H9 (cell line): ENCODE results near the gene EFCAB5. TPM values are rescaled to one million over a fixed set of nuclear protein-coding genes. Genes with fewer than 3 reads are reported as not detected.
A peak's percentile ranks its signal among the peaks of the same experiment; 100 is the strongest.

Experiments
- DNase-seq: peaks from one replicate; pipeline ENCODE4 v3.0.0-alpha.2; 2017
- H2AFZ ChIP-seq: one replicate; pipeline ENCODE4 v1.6.1; 2013; ENCODE audit warnings: mild to moderate bottlenecking, low read length, control low read depth, moderate library complexity
- H2AK5ac ChIP-seq: 2 replicates; pipeline ENCODE4 v1.6.1; 2013; ENCODE audit warnings: low read length, control low read depth, mixed read lengths; ENCODE audit not compliant: insufficient read length
- H2BK120ac ChIP-seq: one replicate; pipeline ENCODE4 v1.6.1; 2013; ENCODE audit warnings: low read depth, mild to moderate bottlenecking, low read length, control low read depth, inconsistent platforms; ENCODE audit not compliant: poor library complexity, severe bottlenecking
- H2BK12ac ChIP-seq: 2 replicates; pipeline ENCODE4 v1.6.1; 2013; ENCODE audit warnings: low read length, control low read depth, mixed read lengths, low read depth; ENCODE audit not compliant: insufficient read length
- H2BK15ac ChIP-seq: 2 replicates; pipeline ENCODE4 v1.6.1; 2013; ENCODE audit warnings: low read depth, low read length, control low read depth
- H2BK20ac ChIP-seq: one replicate; pipeline ENCODE4 v1.6.1; 2013; ENCODE audit warnings: low read depth, mild to moderate bottlenecking, low read length, control low read depth, inconsistent platforms; ENCODE audit not compliant: poor library complexity, severe bottlenecking
- H2BK5ac ChIP-seq: 2 replicates; pipeline ENCODE4 v1.6.1; 2013; ENCODE audit warnings: low read length, control low read depth, mixed read lengths; ENCODE audit not compliant: insufficient read length
- H3K14ac ChIP-seq: 2 replicates; pipeline ENCODE4 v1.6.1; 2013; ENCODE audit warnings: low read length, control low read depth; ENCODE audit not compliant: insufficient read depth
- H3K18ac ChIP-seq: 2 replicates; pipeline ENCODE4 v1.6.1; 2013; ENCODE audit warnings: low read depth, mild to moderate bottlenecking, mixed read lengths, low read length, control low read depth; ENCODE audit not compliant: insufficient read length
- H3K23ac ChIP-seq: 2 replicates; pipeline ENCODE4 v1.6.1; 2013; ENCODE audit warnings: low read length, control low read depth, mixed read lengths, low read depth; ENCODE audit not compliant: insufficient read length
- H3K23me2 ChIP-seq: 2 replicates; pipeline ENCODE4 v1.6.1; 2013; ENCODE audit warnings: low read depth, mild to moderate bottlenecking, mixed read lengths, low read length, control low read depth; ENCODE audit not compliant: insufficient read length, poor library complexity, severe bottlenecking
- H3K27ac ChIP-seq: 2 replicates; pipeline ENCODE4 v1.5.1; 2013; ENCODE audit warnings: low read length, control low read depth, mixed read lengths, low read depth; ENCODE audit not compliant: insufficient read length
- H3K27me3 ChIP-seq: 2 replicates; pipeline ENCODE4 v1.6.1; 2013; ENCODE audit warnings: low read length, control low read depth, inconsistent platforms; ENCODE audit not compliant: insufficient read depth
- H3K4ac ChIP-seq: 2 replicates; pipeline ENCODE4 v1.6.1; 2013; ENCODE audit warnings: low read depth, mild to moderate bottlenecking, control low read depth, inconsistent platforms, low read length, moderate library complexity
- H3K4me1 ChIP-seq: 2 replicates; pipeline ENCODE4 v1.6.1; 2013; ENCODE audit warnings: low read length, control low read depth, inconsistent platforms; ENCODE audit not compliant: insufficient read depth
- H3K4me2 ChIP-seq: 2 replicates; pipeline ENCODE4 v1.6.1; 2013; ENCODE audit warnings: low read length, control low read depth, mixed read lengths; ENCODE audit not compliant: insufficient read length, insufficient read depth
- H3K56ac ChIP-seq: 2 replicates; pipeline ENCODE4 v1.6.1; 2013; ENCODE audit warnings: low read depth, mild to moderate bottlenecking, mixed read lengths, low read length, control low read depth; ENCODE audit not compliant: insufficient read length
- H3K79me1 ChIP-seq: 2 replicates; pipeline ENCODE4 v1.6.1; 2013; ENCODE audit warnings: low read depth, mild to moderate bottlenecking, moderate library complexity, low read length, control low read depth, inconsistent platforms; ENCODE audit not compliant: insufficient read depth, poor library complexity, severe bottlenecking
- H3K79me2 ChIP-seq: 2 replicates; pipeline ENCODE4 v1.6.1; 2013; ENCODE audit warnings: low read length, control low read depth, inconsistent platforms; ENCODE audit not compliant: insufficient read depth
- H3K9ac ChIP-seq: 2 replicates; pipeline ENCODE4 v1.6.1; 2013; ENCODE audit warnings: low read length, control low read depth, mixed read lengths; ENCODE audit not compliant: insufficient read length; ENCODE audit errors: extremely low read depth
- H3K9me3 ChIP-seq: one replicate; pipeline ENCODE4 v1.6.1; 2013; ENCODE audit warnings: low read depth, low read length, inconsistent platforms; ENCODE audit not compliant: control insufficient read depth
- H3T11ph ChIP-seq: one replicate; pipeline ENCODE4 v1.6.1; 2013; ENCODE audit warnings: mild to moderate bottlenecking, low read length, control low read depth, inconsistent platforms
- H4K20me1 ChIP-seq: one replicate; pipeline ENCODE4 v1.6.1; 2013; ENCODE audit not compliant: control insufficient read depth, insufficient read length, insufficient read depth
- H4K5ac ChIP-seq: 2 replicates; pipeline ENCODE4 v1.6.1; 2013; ENCODE audit warnings: low read depth, mild to moderate bottlenecking, mixed read lengths, low read length, control low read depth; ENCODE audit not compliant: insufficient read length
- H4K8ac ChIP-seq: replicated peaks from 2 replicates; pipeline ENCODE4 v1.6.1; 2013; ENCODE audit warnings: low read length, control low read depth, mixed read lengths, low read depth; ENCODE audit not compliant: insufficient read length
- H4K91ac ChIP-seq: 2 replicates; pipeline ENCODE4 v1.6.1; 2013; ENCODE audit warnings: low read depth, mild to moderate bottlenecking, moderate library complexity, mixed read lengths, low read length, control low read depth; ENCODE audit not compliant: insufficient read length
- H3K27ac Mint-ChIP-seq, 3 experiments: 2 replicates in 2 of 3; 3 replicates in 1 of 3; pipeline ENCODE4 v1.8.0; 2020 to 2021; ENCODE audit warnings: mixed read lengths in 3 of 3, mild to moderate bottlenecking in 1 of 3, moderate library complexity in 1 of 3
- H3K27me3 Mint-ChIP-seq: 2 replicates; pipeline ENCODE4 v1.8.0; 2021; ENCODE audit warnings: low read depth, mild to moderate bottlenecking, moderate library complexity, mixed read lengths
- H3K36me3 Mint-ChIP-seq, 3 experiments: 2 replicates in 2 of 3; 3 replicates in 1 of 3; pipeline ENCODE4 v1.8.0; 2020 to 2021; ENCODE audit warnings: low read depth in 3 of 3, mixed read lengths in 3 of 3; ENCODE audit not compliant: insufficient read depth in 1 of 3
- H3K4me1 Mint-ChIP-seq, 2 experiments: 2 replicates each; pipeline ENCODE4 v1.8.0; 2020; ENCODE audit warnings: mixed read lengths in 2 of 2
- H3K4me3 Mint-ChIP-seq, 2 experiments: 2 replicates in 1 of 2; 3 replicates in 1 of 2; pipeline ENCODE4 v1.8.0; 2020 to 2021; ENCODE audit warnings: mild to moderate bottlenecking in 2 of 2, mixed read lengths in 2 of 2, moderate library complexity in 1 of 2
- H3K9me3 Mint-ChIP-seq, 2 experiments: 2 replicates in 1 of 2; 3 replicates in 1 of 2; pipeline ENCODE4 v1.8.0; 2020; ENCODE audit warnings: mild to moderate bottlenecking in 2 of 2, mixed read lengths in 2 of 2, moderate library complexity in 1 of 2
- WGBS: extraction: QIAGEN DNeasy Blood & Tissue Kit; methylation state at CpG from one replicate; pipeline ENCODE4 v1.1.7; 2013; ENCODE audit warnings: missing lambda C conversion rate, low lambda C conversion rate, mixed read lengths; ENCODE audit not compliant: insufficient read length; ENCODE audit errors: extremely low coverage; 5-methylcytosine and 5-hydroxymethylcytosine counted together
- total RNA-seq: library from RNA; stranded (reverse); gene quantifications from 2 replicates; pipeline ENCODE4 v1.2.1, GENCODE V29; 2021
- TF ChIP-seq, protein P1 (sequence below): fragments of 200-600 bp; sonication (generic); conservative IDR thresholded peaks from 3 replicates; pipeline ENCODE4 v1.8.0; 2021; ENCODE audit warnings: antibody characterized with exemption, mild to moderate bottlenecking

Gene EFCAB5
- total RNA-seq, 1 experiment from 2014 or later: not detected

DNA sequence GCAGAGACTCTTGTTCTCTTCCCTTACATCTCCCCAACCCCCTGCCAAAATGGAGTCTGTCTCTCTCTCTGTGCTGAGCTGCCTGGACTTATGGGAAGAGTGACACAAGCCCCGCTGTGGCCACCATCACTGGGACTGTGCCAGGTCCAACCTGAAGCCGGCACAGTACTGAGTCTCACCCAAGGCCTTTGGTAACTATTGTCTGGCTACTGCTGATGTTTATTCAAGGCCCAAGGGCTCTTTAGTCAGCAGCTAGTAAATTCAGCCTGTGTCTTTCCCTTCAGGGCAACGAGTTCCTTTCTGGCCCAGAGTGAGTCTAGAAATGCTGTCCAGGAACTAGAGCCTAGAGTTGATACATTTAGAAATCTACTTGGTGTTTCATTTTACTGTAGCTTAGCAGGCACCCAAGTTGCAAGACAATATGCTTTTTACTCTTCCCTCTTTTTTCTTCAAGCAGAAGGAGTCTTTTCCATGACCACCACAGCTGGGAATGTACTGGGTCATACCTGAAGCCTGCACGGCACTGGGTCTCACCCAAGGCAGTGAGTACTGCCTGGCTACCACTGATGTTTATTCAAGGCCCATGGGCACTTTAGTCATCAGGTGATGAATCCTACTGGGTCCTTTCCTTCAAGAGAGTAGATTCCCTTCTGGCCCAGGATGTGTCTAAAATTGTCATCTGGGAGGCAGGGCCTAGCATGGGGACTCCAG is 17.7 kb downstream of the EFCAB5 start:
- H3K14ac ChIP-seq: no peak overlapping the region
- WGBS: no CpG with 5 or more reads among the region's 4 CpGs
- H4K91ac ChIP-seq: no peak overlapping the region
- no peak overlapping the region for H4K5ac ChIP-seq
- no peak overlapping the region for H2BK120ac ChIP-seq
- H3K4ac ChIP-seq: no peak overlapping the region
- H3K4me3 Mint-ChIP-seq: no peak overlapping the region
- peaks cover 5 to 8% of the 10 kb centered on the region in 2 experiments; a peak in 3 of 4 replicates for H3K4me1 Mint-ChIP-seq
- no peaks in the 10 kb centered on the region for H3K79me1 ChIP-seq
- peaks cover 4 to 11% (median 8%) of the 10 kb centered on the region in 3 experiments; a peak in 6 of 7 replicates for H3K36me3 Mint-ChIP-seq
- no peaks in the 10 kb centered on the region for H4K20me1 ChIP-seq
- H3K27ac Mint-ChIP-seq: peak overlapping the region in 1 of 3 experiments; percentile 79; a peak in 1 of 7 replicates
- no peaks in the 10 kb centered on the region for H3K4me1 ChIP-seq
- H3K27me3 Mint-ChIP-seq: no peaks in the 10 kb centered on the region; the same call in 1 of the 2 replicates
- DNase-seq: no peak
- no peaks in the 10 kb centered on the region for H3K23me2 ChIP-seq
- no peaks in the 10 kb centered on the region for H3K79me2 ChIP-seq
- H3K27ac ChIP-seq: no peak overlapping the region
- H3K9me3 Mint-ChIP-seq: peaks cover 24 to 26% of the 10 kb centered on the region in 2 experiments
- no peak overlapping the region for H3K18ac ChIP-seq
- H2AFZ ChIP-seq: no peak overlapping the region
- H3K56ac ChIP-seq: no peak overlapping the region
- H2BK12ac ChIP-seq: no peak overlapping the region
- H2BK15ac ChIP-seq: no peak overlapping the region
- TF ChIP-seq, protein P1, sequence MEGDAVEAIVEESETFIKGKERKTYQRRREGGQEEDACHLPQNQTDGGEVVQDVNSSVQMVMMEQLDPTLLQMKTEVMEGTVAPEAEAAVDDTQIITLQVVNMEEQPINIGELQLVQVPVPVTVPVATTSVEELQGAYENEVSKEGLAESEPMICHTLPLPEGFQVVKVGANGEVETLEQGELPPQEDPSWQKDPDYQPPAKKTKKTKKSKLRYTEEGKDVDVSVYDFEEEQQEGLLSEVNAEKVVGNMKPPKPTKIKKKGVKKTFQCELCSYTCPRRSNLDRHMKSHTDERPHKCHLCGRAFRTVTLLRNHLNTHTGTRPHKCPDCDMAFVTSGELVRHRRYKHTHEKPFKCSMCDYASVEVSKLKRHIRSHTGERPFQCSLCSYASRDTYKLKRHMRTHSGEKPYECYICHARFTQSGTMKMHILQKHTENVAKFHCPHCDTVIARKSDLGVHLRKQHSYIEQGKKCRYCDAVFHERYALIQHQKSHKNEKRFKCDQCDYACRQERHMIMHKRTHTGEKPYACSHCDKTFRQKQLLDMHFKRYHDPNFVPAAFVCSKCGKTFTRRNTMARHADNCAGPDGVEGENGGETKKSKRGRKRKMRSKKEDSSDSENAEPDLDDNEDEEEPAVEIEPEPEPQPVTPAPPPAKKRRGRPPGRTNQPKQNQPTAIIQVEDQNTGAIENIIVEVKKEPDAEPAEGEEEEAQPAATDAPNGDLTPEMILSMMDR: no peak
- H3K9ac ChIP-seq: no peak overlapping the region
- H2BK20ac ChIP-seq: no peak overlapping the region
- H3K9me3 ChIP-seq: no peaks in the 10 kb centered on the region
- H3T11ph ChIP-seq: no peak overlapping the region
- H4K8ac ChIP-seq: no peak overlapping the region
- H3K4me2 ChIP-seq: no peak overlapping the region
- no peaks in the 10 kb centered on the region for H3K27me3 ChIP-seq
- H2AK5ac ChIP-seq: no peak overlapping the region
- no peak overlapping the region for H2BK5ac ChIP-seq
- H3K23ac ChIP-seq: no peak overlapping the region
